ENCODE results near the gene BABAM2. TPM values are rescaled to one million over a fixed set of nuclear protein-coding genes. Genes with fewer than 3 reads are reported as not detected.

The BABAM2 gene
- total and polyA plus RNA-seq, 4 donors: 9.9 to 17.0 (median 13.9) TPM

- DNase-seq (ENCODE audit: low spot score): no peak
- Histone ChIP-seq H3K27ac (ENCODE audit: low read depth in 1 of 2, low read length in 2 of 2) (no peak overlapping the region), H3K4me3 (ENCODE audit: low read depth in 1 of 3, low read length in 3 of 3) (no peak overlapping the region), H3K4me1 (ENCODE audit: control insufficient read depth in 4 of 4, insufficient read depth in 4 of 4, low read length in 3 of 4) (peaks cover 20 to 48% (median 35%) of the 10 kb centered on the region in 4 donors), H3K27me3 (ENCODE audit: control insufficient read depth in 4 of 4, insufficient read depth in 4 of 4, low read length in 3 of 4) (no peaks in the 10 kb centered on the region), H3K9me3 (ENCODE audit: control insufficient read depth in 4 of 4, low read length in 3 of 4) (no peaks in the 10 kb centered on the region), H3K36me3 (ENCODE audit: control insufficient read depth in 4 of 4, insufficient read depth in 3 of 4, low read depth in 1 of 4, low read length in 3 of 4) (no peaks in the 10 kb centered on the region), H3K9ac (ENCODE audit: low read depth in 1 of 2, low read length in 2 of 2) (no peak overlapping the region)
- 90% methylated on average over 13 of the region's 13 CpGs for WGBS
- TF ChIP-seq HNF4G (IDR thresholded peaks at IDR 0.05) (no peak), CTCF (IDR thresholded peaks at IDR 0.05; ENCODE audit: low read depth, low read length, missing input control) (no peak), ATF3 (IDR thresholded peaks at IDR 0.05) (no peak), MAX (IDR thresholded peaks at IDR 0.05) (no peak)
These were observed 445.9 kb downstream of the BABAM2 start for GRCh38 chr2:28336264-28336980.

GRCh38 chr2:28336982-28337627 lies 446.6 kb downstream of the BABAM2 start:
- Histone ChIP-seq H3K27ac (ENCODE audit: low read depth in 1 of 2, low read length in 2 of 2) (no peak overlapping the region), H3K9me3 (ENCODE audit: control insufficient read depth in 4 of 4, low read length in 3 of 4) (no peaks in the 10 kb centered on the region), H3K36me3 (ENCODE audit: control insufficient read depth in 4 of 4, insufficient read depth in 3 of 4, low read depth in 1 of 4, low read length in 3 of 4) (no peaks in the 10 kb centered on the region), H3K4me3 (ENCODE audit: low read depth in 1 of 3, low read length in 3 of 3) (no peak overlapping the region), H3K4me1 (ENCODE audit: control insufficient read depth in 4 of 4, insufficient read depth in 4 of 4, low read length in 3 of 4) (peaks cover 25 to 54% (median 40%) of the 10 kb centered on the region in 4 donors), H3K9ac (ENCODE audit: low read depth in 1 of 2, low read length in 2 of 2) (no peak overlapping the region), H3K27me3 (ENCODE audit: control insufficient read depth in 4 of 4, insufficient read depth in 4 of 4, low read length in 3 of 4) (no peaks in the 10 kb centered on the region)
- TF ChIP-seq EGR1 (IDR thresholded peaks at IDR 0.05; ENCODE audit: low read depth in 2 of 2) (no peak), TAF1 (conservative IDR thresholded peaks at IDR 0.05) (no peak), RXRA (IDR thresholded peaks at IDR 0.05) (no peak), NR2F2 (IDR thresholded peaks at IDR 0.05) (no peak), GABPA (IDR thresholded peaks at IDR 0.05 in 1 of 2, conservative IDR thresholded peaks at IDR 0.05 in 1 of 2) (no peak), REST (IDR thresholded peaks at IDR 0.05) (no peak), FOXA2 (IDR thresholded peaks at IDR 0.05) (no peak), FOXA1 (IDR thresholded peaks at IDR 0.05) (no peak), CTCF (IDR thresholded peaks at IDR 0.05; ENCODE audit: low read depth, low read length, missing input control) (no peak), ATF3 (IDR thresholded peaks at IDR 0.05) (no peak), YY1 (IDR thresholded peaks at IDR 0.05) (no peak), SP1 (IDR thresholded peaks at IDR 0.05) (no peak), ZBTB33 (IDR thresholded peaks at IDR 0.05) (no peak), HNF4A (conservative IDR thresholded peaks at IDR 0.05) (no peak), JUND (IDR thresholded peaks at IDR 0.05) (no peak), MAX (IDR thresholded peaks at IDR 0.05) (no peak)
- 91% methylated on average over 16 of the region's 16 CpGs for WGBS
- DNase-seq (ENCODE audit: low spot score): no peak

All from liver (tissue), 9 donors.